HEK293T (cell line): Measurements from ENCODE around the gene PRDM16.

Experiments
- CTCF ChIA-PET: fragments of 350-600 bp; formaldehyde crosslinking; extraction: SDS; loops from one replicate; lab custom pipeline; 2021; ENCODE audit warnings: antibody characterized with exemption, inconsistent platforms; lab: Yijun Ruan, JAX
- POLR2A ChIA-PET: fragments of 350-600 bp; formaldehyde crosslinking; extraction: SDS; loops from one replicate; lab custom pipeline; 2020; ENCODE audit warnings: antibody characterized with exemption, inconsistent platforms; lab: Yijun Ruan, JAX
- DNase-seq: peaks from one replicate; pipeline ENCODE4 v3.0.0; 2012; ENCODE audit warnings: mixed read lengths; ENCODE audit errors: extremely low spot score
- ARNT ChIP-seq: fragments of 450-650 bp; IDR thresholded peaks from 2 replicates; pipeline ENCODE4 v1.6.1; 2017; ENCODE audit warnings: mild to moderate bottlenecking
- BHLHE40 ChIP-seq: fragments of 450-650 bp; IDR thresholded peaks from 2 replicates; pipeline ENCODE4 v1.6.1; 2016; ENCODE audit warnings: mild to moderate bottlenecking, moderate library complexity, borderline replicate concordance
- CTBP1 ChIP-seq: fragments of 450-650 bp; IDR thresholded peaks from 2 replicates; pipeline ENCODE4 v1.6.1; 2016; ENCODE audit warnings: borderline replicate concordance
- ELF4 ChIP-seq: fragments of 450-650 bp; IDR thresholded peaks from 2 replicates; pipeline ENCODE4 v1.6.1; 2017; ENCODE audit warnings: antibody characterized with exemption
- FOXA1 ChIP-seq: fragments of 450-650 bp; IDR thresholded peaks from 2 replicates; pipeline ENCODE4 v1.6.1; 2016; ENCODE audit warnings: mild to moderate bottlenecking
- FOXK2 ChIP-seq: fragments of 450-650 bp; IDR thresholded peaks from 2 replicates; pipeline ENCODE4 v1.6.1; 2016; ENCODE audit warnings: mild to moderate bottlenecking
- FOXM1 ChIP-seq: fragments of 450-650 bp; IDR thresholded peaks from 2 replicates; pipeline ENCODE4 v1.6.1; 2017; ENCODE audit warnings: mild to moderate bottlenecking, borderline replicate concordance
- HDGF ChIP-seq: fragments of 450-650 bp; IDR thresholded peaks from 2 replicates; pipeline ENCODE4 v1.6.1; 2017; ENCODE audit warnings: antibody characterized with exemption, borderline replicate concordance
- L3MBTL2 ChIP-seq: fragments of 450-650 bp; conservative IDR thresholded peaks from 2 replicates; pipeline ENCODE4 v1.6.1; 2016; ENCODE audit warnings: mild to moderate bottlenecking
- LEF1 ChIP-seq: fragments of 450-650 bp; IDR thresholded peaks from 2 replicates; pipeline ENCODE4 v1.6.1; 2017; ENCODE audit warnings: mild to moderate bottlenecking, borderline replicate concordance
- NFRKB ChIP-seq: fragments of 450-650 bp; IDR thresholded peaks from 2 replicates; pipeline ENCODE4 v1.6.1; 2016; ENCODE audit warnings: mild to moderate bottlenecking, moderate library complexity
- PKNOX1 ChIP-seq: fragments of 450-650 bp; IDR thresholded peaks from 2 replicates; pipeline ENCODE4 v1.6.1; 2016
- SP1 ChIP-seq: fragments of 450-650 bp; IDR thresholded peaks from 2 replicates; pipeline ENCODE4 v1.6.1; 2017
- SUZ12 ChIP-seq: fragments of 450-650 bp; IDR thresholded peaks from 2 replicates; pipeline ENCODE4 v1.6.1; 2016; ENCODE audit warnings: mild to moderate bottlenecking
- TARDBP ChIP-seq: fragments of 450-650 bp; IDR thresholded peaks from 2 replicates; pipeline ENCODE4 v1.6.1; 2016
- ZNF384 ChIP-seq: fragments of 450-650 bp; IDR thresholded peaks from 2 replicates; pipeline ENCODE4 v1.6.1; 2016

Gene PRDM16

DNA sequence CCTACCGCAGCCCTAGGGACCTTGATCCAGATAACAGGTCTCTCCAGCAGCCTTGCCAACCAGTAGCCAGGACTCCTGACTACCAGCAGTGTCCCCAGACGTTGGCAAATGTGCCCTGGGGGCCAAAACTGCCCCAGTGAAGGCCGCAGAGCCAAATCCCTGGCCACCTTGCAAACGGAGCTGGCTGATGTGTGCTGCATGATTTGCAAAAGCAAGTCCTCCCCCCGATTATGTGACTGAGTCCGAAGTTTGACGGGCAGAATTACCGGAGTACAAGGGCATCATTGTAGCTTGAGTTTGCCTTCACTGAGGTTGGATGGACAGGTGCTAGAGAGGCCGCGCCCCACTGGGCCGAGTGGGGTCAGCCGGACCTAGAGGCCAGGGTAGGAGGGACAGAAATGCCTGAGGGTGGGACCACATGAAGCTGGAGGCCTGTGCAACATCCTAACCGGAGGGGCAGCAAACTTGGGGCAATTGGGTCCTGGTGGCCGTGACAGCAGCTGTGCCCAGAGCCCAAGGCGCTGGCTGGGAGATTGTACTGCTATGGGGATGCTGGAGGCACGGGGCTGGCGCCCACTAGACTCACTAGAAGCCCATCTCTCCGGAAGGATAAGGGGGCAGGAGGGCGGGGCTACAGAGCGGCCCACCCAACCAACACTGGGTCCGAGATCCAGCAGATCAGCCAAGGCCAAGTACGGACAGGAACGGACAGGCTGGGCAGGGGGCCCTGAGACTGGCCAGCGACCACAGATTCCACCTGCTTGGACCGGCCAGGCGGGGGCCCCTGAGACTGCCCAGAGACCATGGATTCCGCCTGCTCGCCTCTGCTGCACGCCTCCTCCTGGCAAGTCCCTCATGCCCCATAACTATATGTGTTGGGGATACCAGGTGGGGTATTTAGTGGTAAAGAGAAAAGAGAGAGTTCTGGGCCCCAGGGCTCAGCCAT lies 388.2 kb downstream of the PRDM16 start:
- no peak for DNase-seq
- POLR2A ChIA-PET, result interaction anchor here (1.5 kb wide), 1 partner anchor 25 kb away, joined by 3 read pairs; no protein-coding TSS in a partner anchor
- CTCF ChIA-PET, result interaction anchor here (0.6 kb wide), 1 partner anchor 136 kb away, joined by 3 read pairs; no protein-coding TSS in a partner anchor
- TF ChIP-seq SUZ12 (no peak), CTBP1 (no peak), LEF1 (no peak), TARDBP (no peak), FOXM1 (no peak), FOXA1 (no peak), PKNOX1 (no peak), ZNF384 (no peak), ARNT (no peak), SP1 (no peak)

GRCh38 chr1:3457910-3458883 lies 389.2 kb downstream of the PRDM16 start:
- ChIA-PET POLR2A (no interaction called here), CTCF (no interaction called here)
- TF ChIP-seq PKNOX1 (no peak), ARNT (no peak), SUZ12 (no peak), SP1 (no peak), ELF4 (no peak), ZNF384 (no peak), LEF1 (no peak), FOXA1 (no peak), NFRKB (no peak), TARDBP (no peak), CTBP1 (no peak), FOXM1 (no peak), FOXK2 (no peak), BHLHE40 (no peak), L3MBTL2 (no peak), HDGF (no peak)
- no peak for DNase-seq

- POLR2A ChIA-PET, result no interaction called here
- no peak for DNase-seq
- CTCF ChIA-PET, result no interaction called here
- TF ChIP-seq HDGF, result no peak
- TF ChIP-seq ARNT, result no peak
- TF ChIP-seq FOXK2, result no peak
- no peak for TF ChIP-seq BHLHE40
- TF ChIP-seq SUZ12, result no peak
- TF ChIP-seq SP1, result no peak
- no peak for TF ChIP-seq ELF4
- no peak for TF ChIP-seq L3MBTL2
- no peak for TF ChIP-seq FOXA1
- no peak for TF ChIP-seq NFRKB
- no peak for TF ChIP-seq ZNF384
- no peak for TF ChIP-seq FOXM1
- TF ChIP-seq LEF1, result no peak
- no peak for TF ChIP-seq CTBP1
- no peak for TF ChIP-seq PKNOX1
- no peak for TF ChIP-seq TARDBP
Observed at GRCh38 chr1:3459051-3459908, 390.3 kb downstream of the PRDM16 start.

GRCh38 chr1:3459940-3460671 lies 391.1 kb downstream of the PRDM16 start:
- ChIA-PET CTCF (no interaction called here), POLR2A (no interaction called here)
- no peak for DNase-seq
- no peak for TF ChIP-seq ELF4
